Measurements from ENCODE around the gene KCNIP1. TPM values are rescaled to one million over a fixed set of nuclear protein-coding genes. Genes with fewer than 3 reads are reported as not detected.

The KCNIP1 gene
- total and polyA plus RNA-seq, 10 of the 15 experiments (the other 5 are each of a cell fraction or from before 2014, with no cell fraction given): not detected

- Histone ChIP-seq H3K9ac (ENCODE audit: control insufficient read depth, insufficient read depth, low read length) (no peak overlapping the region), H3K27me3 (replicated peaks in 1 of 2; ENCODE audit: control insufficient read depth in 2 of 2, insufficient read depth in 2 of 2, low read length in 1 of 2) (peaks cover 2 to 13% of the 10 kb centered on the region in 2 experiments; a peak in 3 of 4 replicates), H3K4me2 (ENCODE audit: control insufficient read depth, insufficient read depth) (no peak overlapping the region), H3K27ac (ENCODE audit: control insufficient read depth, insufficient read depth) (no peak overlapping the region), H4K20me1 (ENCODE audit: control insufficient read depth, insufficient read depth) (no peaks in the 10 kb centered on the region), H3K79me2 (ENCODE audit: control insufficient read depth, insufficient read depth, low read length) (no peaks in the 10 kb centered on the region), H3K36me3 (ENCODE audit: control insufficient read depth in 2 of 2, insufficient read depth in 2 of 2, low read length in 1 of 2) (no peaks in the 10 kb centered on the region), H3K4me1 (ENCODE audit: control insufficient read depth, insufficient read depth, low read length) (no peaks in the 10 kb centered on the region), H2AFZ (ENCODE audit: control insufficient read depth, low read depth, low read length) (no peak overlapping the region), H3K4me3 (no peak overlapping the region), H3K9me3 (replicated peaks; ENCODE audit: control insufficient read depth, insufficient read depth, low read length) (no peaks in the 10 kb centered on the region)
- ChIA-PET SMC1A (ENCODE audit: uncharacterized antibody, unreplicated experiment) (interaction anchor here (1.2 to 1.6 kb wide), 2 partner anchors 39 to 42 kb away, joined by 4 to 5 read pairs; no protein-coding TSS in a partner anchor), CTCF (interaction anchor here (1.0 to 2.1 kb wide), 2 partner anchors 38 to 42 kb away, joined by 3 to 20 read pairs; no protein-coding TSS in a partner anchor), RAD21 (ENCODE audit: unreplicated experiment) (interaction anchor here (1.4 kb wide), 1 partner anchor 42 kb away, joined by 5 read pairs; no protein-coding TSS in a partner anchor), POLR2A (no interaction called here)
- in situ Hi-C loops (cut with MboI) (loop anchor here (5.0 kb wide), 1 partner anchor 593 kb away; no protein-coding TSS in a partner anchor), intact Hi-C loops (cut with micrococcal nuclease; ENCODE audit: unreplicated experiment) (loop anchor here (10.0 kb wide), 1 partner anchor 456 kb away; no protein-coding TSS in a partner anchor)
- FAIRE-seq: no peak
- 35% methylated on average over 11 of the region's 13 CpGs for WGBS (ENCODE audit: insufficient coverage, insufficient replicate concordance, low lambda C conversion rate, missing lambda C conversion rate)
- no peak for DNase-seq (ENCODE audit: low read depth, low spot score)
- no TSS peak for BruUV-seq (replicated peaks)
- no peak for ATAC-seq
- TF ChIP-seq CHD1 (IDR thresholded peaks at IDR 0.05; ENCODE audit: low read depth, low read length) (no peak), ASH2L (IDR thresholded peaks at IDR 0.05; ENCODE audit: borderline replicate concordance, low read depth) (no peak), CBX5 (IDR thresholded peaks at IDR 0.05; ENCODE audit: low read depth) (no peak), NBN (IDR thresholded peaks at IDR 0.05) (no peak), KLF5 (IDR thresholded peaks at IDR 0.05; ENCODE audit: partially characterized antibody) (no peak), HSF1 (IDR thresholded peaks at IDR 0.05; ENCODE audit: low read depth, low read length) (no peak), PAX8 (IDR thresholded peaks at IDR 0.05) (no peak)
- TF ChIP-seq, protein P1, sequence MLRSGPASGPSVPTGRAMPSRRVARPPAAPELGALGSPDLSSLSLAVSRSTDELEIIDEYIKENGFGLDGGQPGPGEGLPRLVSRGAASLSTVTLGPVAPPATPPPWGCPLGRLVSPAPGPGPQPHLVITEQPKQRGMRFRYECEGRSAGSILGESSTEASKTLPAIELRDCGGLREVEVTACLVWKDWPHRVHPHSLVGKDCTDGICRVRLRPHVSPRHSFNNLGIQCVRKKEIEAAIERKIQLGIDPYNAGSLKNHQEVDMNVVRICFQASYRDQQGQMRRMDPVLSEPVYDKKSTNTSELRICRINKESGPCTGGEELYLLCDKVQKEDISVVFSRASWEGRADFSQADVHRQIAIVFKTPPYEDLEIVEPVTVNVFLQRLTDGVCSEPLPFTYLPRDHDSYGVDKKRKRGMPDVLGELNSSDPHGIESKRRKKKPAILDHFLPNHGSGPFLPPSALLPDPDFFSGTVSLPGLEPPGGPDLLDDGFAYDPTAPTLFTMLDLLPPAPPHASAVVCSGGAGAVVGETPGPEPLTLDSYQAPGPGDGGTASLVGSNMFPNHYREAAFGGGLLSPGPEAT (IDR thresholded peaks at IDR 0.05; ENCODE audit: low read depth): no peak
- TF ChIP-seq, protein P2, sequence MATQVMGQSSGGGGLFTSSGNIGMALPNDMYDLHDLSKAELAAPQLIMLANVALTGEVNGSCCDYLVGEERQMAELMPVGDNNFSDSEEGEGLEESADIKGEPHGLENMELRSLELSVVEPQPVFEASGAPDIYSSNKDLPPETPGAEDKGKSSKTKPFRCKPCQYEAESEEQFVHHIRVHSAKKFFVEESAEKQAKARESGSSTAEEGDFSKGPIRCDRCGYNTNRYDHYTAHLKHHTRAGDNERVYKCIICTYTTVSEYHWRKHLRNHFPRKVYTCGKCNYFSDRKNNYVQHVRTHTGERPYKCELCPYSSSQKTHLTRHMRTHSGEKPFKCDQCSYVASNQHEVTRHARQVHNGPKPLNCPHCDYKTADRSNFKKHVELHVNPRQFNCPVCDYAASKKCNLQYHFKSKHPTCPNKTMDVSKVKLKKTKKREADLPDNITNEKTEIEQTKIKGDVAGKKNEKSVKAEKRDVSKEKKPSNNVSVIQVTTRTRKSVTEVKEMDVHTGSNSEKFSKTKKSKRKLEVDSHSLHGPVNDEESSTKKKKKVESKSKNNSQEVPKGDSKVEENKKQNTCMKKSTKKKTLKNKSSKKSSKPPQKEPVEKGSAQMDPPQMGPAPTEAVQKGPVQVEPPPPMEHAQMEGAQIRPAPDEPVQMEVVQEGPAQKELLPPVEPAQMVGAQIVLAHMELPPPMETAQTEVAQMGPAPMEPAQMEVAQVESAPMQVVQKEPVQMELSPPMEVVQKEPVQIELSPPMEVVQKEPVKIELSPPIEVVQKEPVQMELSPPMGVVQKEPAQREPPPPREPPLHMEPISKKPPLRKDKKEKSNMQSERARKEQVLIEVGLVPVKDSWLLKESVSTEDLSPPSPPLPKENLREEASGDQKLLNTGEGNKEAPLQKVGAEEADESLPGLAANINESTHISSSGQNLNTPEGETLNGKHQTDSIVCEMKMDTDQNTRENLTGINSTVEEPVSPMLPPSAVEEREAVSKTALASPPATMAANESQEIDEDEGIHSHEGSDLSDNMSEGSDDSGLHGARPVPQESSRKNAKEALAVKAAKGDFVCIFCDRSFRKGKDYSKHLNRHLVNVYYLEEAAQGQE (IDR thresholded peaks at IDR 0.05; ENCODE audit: low read depth, low read length): no peak
These were observed 245.2 kb downstream of the KCNIP1 start for GRCh38 chr5:170748951-170749471.

All from GM12878 (cell line).